ENCODE results near the gene SPIRE1.

The SPIRE1 gene

GRCh38 chr18:12443551-12443950 lies 214.4 kb downstream of the SPIRE1 start:
- Mint-ChIP-seq H3K4me1 (ENCODE audit: low read depth in 2 of 2) (no peaks in the 10 kb centered on the region), H3K27me3 (peaks cover 0 to 2% of the 10 kb centered on the region in 2 donors), H3K9me3 (no peaks in the 10 kb centered on the region), H3K36me3 (ENCODE audit: insufficient read depth) (no peaks in the 10 kb centered on the region), H3K4me3 (no peak overlapping the region), H3K27ac (no peak overlapping the region)
- ATAC-seq (replicated peaks) (no peak), DNase-seq (no peak)

GRCh38 chr18:12442946-12443345 lies 215.0 kb downstream of the SPIRE1 start:
- H3K4me3 Mint-ChIP-seq = no peak overlapping the region
- H3K9me3 Mint-ChIP-seq = no peaks in the 10 kb centered on the region
- DNase-seq (no peak), ATAC-seq (replicated peaks) (no peak)
- H3K27me3 Mint-ChIP-seq = peaks cover 0 to 8% of the 10 kb centered on the region in 2 donors
- no peak overlapping the region for H3K27ac Mint-ChIP-seq
- H3K36me3 Mint-ChIP-seq (ENCODE audit: insufficient read depth) = no peaks in the 10 kb centered on the region
- no peaks in the 10 kb centered on the region for H3K4me1 Mint-ChIP-seq (ENCODE audit: low read depth in 2 of 2)

- no peak for DNase-seq
- peaks cover 0 to 9% of the 10 kb centered on the region in 2 donors for H3K27me3 Mint-ChIP-seq
- no peak overlapping the region for H3K27ac Mint-ChIP-seq
- H3K9me3 Mint-ChIP-seq = no peaks in the 10 kb centered on the region
- no peak for ATAC-seq (replicated peaks)
- H3K36me3 Mint-ChIP-seq (ENCODE audit: insufficient read depth) = no peaks in the 10 kb centered on the region
- no peaks in the 10 kb centered on the region for H3K4me1 Mint-ChIP-seq (ENCODE audit: low read depth in 2 of 2)
- H3K4me3 Mint-ChIP-seq = no peak overlapping the region
Observed at GRCh38 chr18:12441475-12442034, 216.4 kb downstream of the SPIRE1 start.

- DNase-seq (no peak), ATAC-seq (replicated peaks) (no peak)
- no peak overlapping the region for H3K27ac Mint-ChIP-seq
- peaks cover 0 to 9% of the 10 kb centered on the region in 2 donors for H3K27me3 Mint-ChIP-seq
- H3K36me3 Mint-ChIP-seq (ENCODE audit: insufficient read depth) = no peaks in the 10 kb centered on the region
- H3K9me3 Mint-ChIP-seq = peaks cover 0 to 2% of the 10 kb centered on the region in 2 donors
- no peaks in the 10 kb centered on the region for H3K4me1 Mint-ChIP-seq (ENCODE audit: low read depth in 2 of 2)
- no peak overlapping the region for H3K4me3 Mint-ChIP-seq
Observed at GRCh38 chr18:12438257-12438656, 219.7 kb downstream of the SPIRE1 start.

DNA sequence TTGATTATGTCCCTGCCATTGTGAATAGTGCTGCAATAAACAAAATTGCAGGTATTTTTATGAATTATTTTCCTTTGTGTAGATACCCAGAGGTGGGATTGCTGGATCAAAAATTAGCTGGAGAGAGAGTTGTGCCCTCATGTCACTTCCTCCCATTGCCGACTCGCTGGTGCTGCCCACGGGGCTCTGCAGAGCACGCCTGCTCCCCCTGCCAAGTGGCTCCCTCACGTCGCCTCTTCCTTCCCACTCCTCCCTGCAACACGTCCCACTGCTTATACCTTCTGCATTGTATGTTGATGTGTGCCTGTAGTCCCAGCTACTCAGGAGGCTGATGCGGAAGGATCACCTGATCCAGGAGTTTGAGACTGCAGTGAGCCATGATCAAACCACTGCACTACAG lies 222.0 kb downstream of the SPIRE1 start:
- H3K4me1 Mint-ChIP-seq (ENCODE audit: low read depth in 2 of 2) = no peaks in the 10 kb centered on the region
- no peaks in the 10 kb centered on the region for H3K36me3 Mint-ChIP-seq (ENCODE audit: insufficient read depth)
- H3K27ac Mint-ChIP-seq = no peak overlapping the region
- ATAC-seq (replicated peaks) (no peak), DNase-seq (no peak)
- H3K4me3 Mint-ChIP-seq = no peak overlapping the region
- H3K9me3 Mint-ChIP-seq = peaks cover 0 to 2% of the 10 kb centered on the region in 2 donors
- H3K27me3 Mint-ChIP-seq = peaks cover 0 to 9% of the 10 kb centered on the region in 2 donors

DNA sequence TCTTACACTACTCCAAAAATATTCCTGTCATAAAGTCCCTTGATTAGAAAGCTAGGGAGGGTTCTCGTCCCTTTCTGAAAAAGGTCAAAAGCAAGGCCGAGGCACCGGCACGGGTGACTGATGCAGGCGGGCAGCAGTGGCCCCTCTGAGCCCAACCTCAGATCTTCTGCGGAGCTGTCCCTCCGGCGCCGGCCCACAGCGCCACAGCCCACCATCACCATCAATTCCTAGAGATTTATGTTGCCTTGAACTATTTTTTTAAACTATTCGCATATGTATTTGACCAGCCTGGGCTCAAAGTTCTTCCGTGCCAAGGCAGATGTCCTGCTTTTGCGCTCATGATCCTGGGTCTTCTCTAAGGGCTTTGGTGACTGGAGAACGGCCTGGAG lies 223.4 kb downstream of the SPIRE1 start:
- Mint-ChIP-seq H3K36me3 (ENCODE audit: insufficient read depth) (no peaks in the 10 kb centered on the region), H3K4me1 (ENCODE audit: low read depth in 2 of 2) (no peaks in the 10 kb centered on the region), H3K4me3 (no peak overlapping the region), H3K27ac (no peak overlapping the region), H3K27me3 (peaks cover 0 to 9% of the 10 kb centered on the region in 2 donors), H3K9me3 (peaks cover 0 to 2% of the 10 kb centered on the region in 2 donors)
- DNase-seq = no peak
- no peak for ATAC-seq (replicated peaks)

GRCh38 chr18:12433829-12434540 lies 223.9 kb downstream of the SPIRE1 start:
- Mint-ChIP-seq H3K9me3 (peaks cover 0 to 2% of the 10 kb centered on the region in 2 donors), H3K27ac (no peak overlapping the region), H3K4me3 (no peak overlapping the region), H3K4me1 (ENCODE audit: low read depth in 2 of 2) (no peaks in the 10 kb centered on the region), H3K27me3 (peaks cover 0 to 9% of the 10 kb centered on the region in 2 donors), H3K36me3 (ENCODE audit: insufficient read depth) (no peaks in the 10 kb centered on the region)
- ATAC-seq (replicated peaks) (no peak), DNase-seq (no peak)

DNA sequence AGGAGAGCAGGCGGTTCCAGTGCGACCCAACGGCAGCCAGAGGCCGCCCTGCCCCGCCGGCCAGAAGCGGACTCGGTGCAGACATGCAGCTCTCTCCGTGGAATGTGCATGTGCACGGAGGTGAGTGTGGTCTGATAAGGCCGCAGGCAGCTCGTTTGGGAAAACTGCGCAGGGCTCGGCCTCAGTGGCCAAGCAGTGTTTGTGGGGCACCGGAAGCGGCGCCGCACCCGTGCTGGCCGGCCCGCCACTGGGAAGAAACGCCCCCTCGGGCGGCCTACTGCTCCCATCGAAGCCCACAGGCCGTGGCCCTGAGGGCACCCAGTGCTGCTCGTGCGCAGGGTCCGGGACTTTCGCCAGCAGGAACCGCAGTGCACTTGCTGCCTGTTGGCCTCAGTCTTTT lies 225.0 kb downstream of the SPIRE1 start:
- ATAC-seq (replicated peaks) (no peak), DNase-seq (no peak)
- H3K9me3 Mint-ChIP-seq = peaks cover 0 to 2% of the 10 kb centered on the region in 2 donors
- no peaks in the 10 kb centered on the region for H3K36me3 Mint-ChIP-seq (ENCODE audit: insufficient read depth)
- peaks cover 0 to under 1% of the 10 kb centered on the region in 2 donors for H3K27me3 Mint-ChIP-seq
- H3K27ac Mint-ChIP-seq = no peak overlapping the region
- H3K4me1 Mint-ChIP-seq (ENCODE audit: low read depth in 2 of 2) = no peaks in the 10 kb centered on the region
- H3K4me3 Mint-ChIP-seq = no peak overlapping the region

DNA sequence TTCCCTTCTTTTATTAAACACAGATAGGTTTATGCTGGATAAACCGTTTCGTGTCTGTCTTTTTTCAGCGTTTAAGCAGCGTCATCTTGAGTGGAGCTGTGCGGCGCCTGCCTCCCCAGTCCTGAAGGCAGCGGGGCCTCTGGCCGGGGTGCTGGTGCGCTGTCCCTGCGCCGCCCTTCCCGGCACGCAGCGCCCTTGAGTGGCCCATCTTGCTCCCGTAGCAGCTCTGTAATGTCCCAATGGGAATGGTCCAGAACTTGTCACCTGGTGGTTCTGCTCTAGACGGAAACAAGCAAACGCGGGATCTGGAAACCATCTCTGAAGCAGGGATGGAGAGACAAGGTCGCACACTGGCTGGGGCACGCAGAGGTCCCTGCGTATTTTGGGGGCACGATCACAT lies 225.7 kb downstream of the SPIRE1 start:
- Mint-ChIP-seq H3K4me1 (ENCODE audit: low read depth in 2 of 2) (no peaks in the 10 kb centered on the region), H3K9me3 (peaks cover 0 to 2% of the 10 kb centered on the region in 2 donors), H3K27me3 (no peaks in the 10 kb centered on the region), H3K27ac (no peak overlapping the region), H3K4me3 (no peak overlapping the region), H3K36me3 (ENCODE audit: insufficient read depth) (no peaks in the 10 kb centered on the region)
- ATAC-seq (replicated peaks) (no peak), DNase-seq (no peak)

- no peak for DNase-seq
- Mint-ChIP-seq H3K4me3 (no peak overlapping the region), H3K9me3 (peaks cover 0 to 2% of the 10 kb centered on the region in 2 donors), H3K36me3 (ENCODE audit: insufficient read depth) (no peaks in the 10 kb centered on the region), H3K27ac (no peak overlapping the region), H3K27me3 (no peaks in the 10 kb centered on the region), H3K4me1 (ENCODE audit: low read depth in 2 of 2) (no peaks in the 10 kb centered on the region)
- ATAC-seq (replicated peaks) = no peak
Observed at GRCh38 chr18:12431561-12431960, 226.3 kb downstream of the SPIRE1 start.

DNA sequence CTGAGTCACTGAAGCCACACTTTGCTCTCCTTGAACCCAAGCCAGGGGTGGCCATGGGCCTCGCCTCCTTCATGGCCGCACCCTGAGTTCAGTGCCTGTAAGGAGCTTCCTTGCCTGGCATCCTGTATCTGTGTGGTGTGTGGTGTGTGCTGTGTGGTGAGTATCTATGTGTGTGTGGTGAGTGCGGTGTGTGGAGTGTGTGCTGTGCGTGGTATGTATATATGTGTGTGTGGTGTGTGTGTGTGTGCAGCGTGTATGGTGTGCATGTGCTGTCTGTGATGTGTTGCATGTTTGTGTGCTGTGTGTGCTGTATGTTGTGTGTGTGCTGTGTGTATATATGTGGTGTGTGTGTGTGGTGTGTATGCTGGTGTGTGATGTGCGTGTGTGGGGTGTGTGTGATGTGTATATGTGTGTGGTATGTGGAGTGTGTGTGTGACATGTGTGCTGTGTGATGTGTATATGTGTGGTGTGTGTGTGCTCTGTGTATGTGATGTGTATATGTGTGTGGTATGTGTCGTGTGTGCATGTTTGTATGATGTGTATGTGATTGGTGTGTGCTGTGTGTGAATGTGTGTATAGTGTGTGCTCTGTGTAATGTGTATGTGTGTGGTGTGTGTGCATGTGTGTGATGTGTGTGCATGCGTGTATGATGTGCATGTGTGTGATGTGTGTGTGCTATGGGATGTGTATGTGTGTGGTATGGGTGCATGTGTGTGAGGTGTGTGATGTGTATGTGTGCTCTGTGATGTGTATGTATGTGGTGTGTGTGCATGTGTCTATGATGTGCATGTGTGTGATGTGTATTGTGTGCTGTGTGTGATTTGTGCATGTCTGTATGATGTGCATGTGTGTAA lies 227.5 kb downstream of the SPIRE1 start:
- no peak overlapping the region for H3K4me3 Mint-ChIP-seq
- no peaks in the 10 kb centered on the region for H3K27me3 Mint-ChIP-seq
- no peaks in the 10 kb centered on the region for H3K36me3 Mint-ChIP-seq (ENCODE audit: insufficient read depth)
- ATAC-seq (replicated peaks) (no peak), DNase-seq (no peak)
- H3K9me3 Mint-ChIP-seq = peaks cover 0 to 2% of the 10 kb centered on the region in 2 donors
- no peak overlapping the region for H3K27ac Mint-ChIP-seq
- no peaks in the 10 kb centered on the region for H3K4me1 Mint-ChIP-seq (ENCODE audit: low read depth in 2 of 2)

DNA sequence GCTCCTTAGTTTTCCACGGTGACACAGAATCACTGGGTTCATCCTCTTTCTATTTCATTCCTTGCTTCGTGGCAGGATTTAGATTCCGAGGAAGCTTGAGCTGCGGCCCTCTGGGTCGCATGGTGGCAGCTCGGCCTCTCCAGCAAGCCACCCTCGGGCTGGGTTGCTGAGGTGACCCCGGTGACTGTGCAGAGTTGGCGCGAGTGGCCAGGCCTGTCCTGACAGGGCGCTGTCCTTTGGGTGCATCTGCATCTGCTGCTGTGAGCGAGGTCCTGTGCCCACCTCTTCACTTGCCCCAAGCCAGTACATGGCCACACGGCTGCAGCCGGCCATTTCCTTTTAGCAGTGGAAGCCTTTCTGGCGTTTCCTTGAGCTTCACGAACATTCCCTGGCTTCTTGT lies 228.4 kb downstream of the SPIRE1 start:
- Mint-ChIP-seq H3K4me3 (no peak overlapping the region), H3K4me1 (ENCODE audit: low read depth in 2 of 2) (no peaks in the 10 kb centered on the region), H3K27ac (no peak overlapping the region), H3K36me3 (ENCODE audit: insufficient read depth) (no peaks in the 10 kb centered on the region), H3K27me3 (no peaks in the 10 kb centered on the region), H3K9me3 (peaks cover 0 to 2% of the 10 kb centered on the region in 2 donors)
- DNase-seq (no peak), ATAC-seq (replicated peaks) (no peak)

DNA sequence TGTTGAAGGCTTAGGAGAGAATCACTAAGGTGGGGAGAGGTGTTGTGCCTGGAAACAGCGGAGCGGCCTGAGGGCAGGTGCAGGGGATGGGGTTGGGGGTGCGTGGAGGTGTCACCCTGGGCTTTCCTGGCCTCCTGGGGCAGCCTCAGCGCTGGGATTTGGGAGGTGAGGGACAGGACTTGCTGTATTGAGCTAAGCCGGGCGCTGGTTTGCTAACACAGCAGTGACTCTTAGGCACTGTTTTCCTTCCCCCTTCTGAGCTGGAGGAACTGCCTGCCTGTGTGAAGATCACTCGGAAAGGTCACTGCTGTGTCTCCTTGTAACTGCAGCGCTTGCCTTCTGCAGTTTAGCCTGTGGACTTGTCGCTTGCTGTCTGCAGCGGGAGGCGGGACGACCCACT lies 229.0 kb downstream of the SPIRE1 start:
- Mint-ChIP-seq H3K27me3 (no peaks in the 10 kb centered on the region), H3K4me3 (no peak overlapping the region), H3K27ac (no peak overlapping the region), H3K4me1 (ENCODE audit: low read depth in 2 of 2) (no peaks in the 10 kb centered on the region), H3K36me3 (ENCODE audit: insufficient read depth) (no peaks in the 10 kb centered on the region), H3K9me3 (no peaks in the 10 kb centered on the region)
- no peak for DNase-seq
- ATAC-seq (replicated peaks) = no peak

DNA sequence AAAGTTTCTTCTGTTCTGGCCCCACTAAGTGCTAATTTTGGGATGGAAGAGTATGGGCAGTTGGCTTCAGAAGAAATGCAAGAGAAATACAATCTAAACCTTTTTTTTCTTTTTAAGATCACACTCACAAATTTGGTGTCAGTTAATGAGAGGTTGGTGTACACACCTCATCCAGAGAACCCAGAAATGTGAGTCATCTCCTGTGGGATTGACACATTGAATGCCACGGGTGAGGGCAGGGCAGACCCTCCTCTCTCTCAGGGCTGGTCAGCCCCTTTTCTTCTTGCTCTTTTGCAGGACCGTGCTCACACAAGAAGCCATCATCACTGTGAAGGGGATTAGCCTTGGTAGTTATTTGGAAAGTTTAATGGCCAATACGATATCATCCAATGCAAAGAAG lies 231.0 kb downstream of the SPIRE1 start:
- Mint-ChIP-seq H3K27ac (no peak overlapping the region), H3K9me3 (no peaks in the 10 kb centered on the region), H3K27me3 (peaks cover 0 to 9% of the 10 kb centered on the region in 2 donors), H3K4me1 (ENCODE audit: low read depth in 2 of 2) (no peaks in the 10 kb centered on the region), H3K36me3 (ENCODE audit: insufficient read depth) (no peaks in the 10 kb centered on the region), H3K4me3 (no peak overlapping the region)
- DNase-seq (no peak), ATAC-seq (replicated peaks) (no peak)

Data from effector memory CD8-positive, alpha-beta T cell (primary cell).